ENCODE measurements around the gene CRELD1.

GRCh38 chr3:9942934-9943690 lies 9.5 kb downstream of the CRELD1 start:
- no peak for TF ChIP-seq CTCF (IDR thresholded peaks at IDR 0.05)
- no peak for TF ChIP-seq EP300 (IDR thresholded peaks at IDR 0.05)
